Keratinocyte (primary cell): ENCODE results near the gene EYA3. TPM values are rescaled to one million over a fixed set of nuclear protein-coding genes. Genes with fewer than 3 reads are reported as not detected.

ENCODE experiments used
- DNase-seq: peaks from one replicate; pipeline ENCODE4 v3.0.0-alpha.2; 2011; ENCODE audit warnings: low read depth, missing footprints, low spot score
- FAIRE-seq: peaks from 2 replicates; lab custom pipeline; 2011; peaks lifted over from hg19 to GRCh38; lab: Jason Lieb, UNC
- H2AFZ ChIP-seq: 2 replicates; pipeline ENCODE4 v1.6.0; 2012; ENCODE audit warnings: low read length, control low read depth, inconsistent platforms; ENCODE audit not compliant: control insufficient read depth
- H3K27ac ChIP-seq: 2 replicates; pipeline ENCODE4 v1.5.1; 2011; ENCODE audit warnings: low read length; ENCODE audit not compliant: control insufficient read depth, insufficient read depth
- H3K27me3 ChIP-seq: 3 replicates; pipeline ENCODE4 v1.6.0; 2011; ENCODE audit warnings: low read length; ENCODE audit not compliant: control insufficient read depth, insufficient read depth; ENCODE audit errors: extremely low read depth
- H3K36me3 ChIP-seq, 2 experiments: 2 replicates in 1 of 2; 3 replicates in 1 of 2; pipeline ENCODE4 v1.5.1; 2011; ENCODE audit warnings: low read length in 2 of 2, mild to moderate bottlenecking in 1 of 2; ENCODE audit not compliant: control insufficient read depth in 2 of 2, insufficient read depth in 2 of 2; ENCODE audit errors: extremely low read depth in 1 of 2
- H3K4me1 ChIP-seq: 3 replicates; pipeline ENCODE4 v1.5.1; 2011; ENCODE audit warnings: low read length; ENCODE audit not compliant: control insufficient read depth, insufficient read depth; ENCODE audit errors: extremely low read depth
- H3K4me2 ChIP-seq: 3 replicates; pipeline ENCODE4 v1.6.0; 2011; ENCODE audit warnings: low read depth, low read length; ENCODE audit not compliant: control insufficient read depth, insufficient read depth; ENCODE audit errors: extremely low read depth
- H3K4me3 ChIP-seq, 3 experiments: fragments of 200-600 bp in 1 of 3; sonication (generic) in 1 of 3; 2 replicates in 2 of 3; 3 replicates in 1 of 3; pipeline ENCODE4 v1.5.1; 2011 to 2016; ENCODE audit warnings: low read length in 3 of 3, mild to moderate bottlenecking in 3 of 3, control low read depth in 2 of 3, inconsistent platforms in 1 of 3, low read depth in 1 of 3, mixed read lengths in 1 of 3, mixed run types in 1 of 3, moderate library complexity in 1 of 3; ENCODE audit not compliant: control insufficient read depth in 2 of 3, insufficient read depth in 2 of 3; ENCODE audit errors: extremely low read depth in 1 of 3
- H3K79me2 ChIP-seq: 2 replicates; pipeline ENCODE4 v1.6.0; 2012; ENCODE audit warnings: low read length; ENCODE audit not compliant: control insufficient read depth, insufficient read depth
- H3K9ac ChIP-seq: 3 replicates; pipeline ENCODE4 v1.6.0; 2011; ENCODE audit warnings: low read length; ENCODE audit not compliant: control insufficient read depth, insufficient read depth; ENCODE audit errors: extremely low read depth
- H3K9me1 ChIP-seq: 3 replicates; pipeline ENCODE4 v1.6.0; 2011; ENCODE audit warnings: low read length; ENCODE audit not compliant: control insufficient read depth, insufficient read depth; ENCODE audit errors: extremely low read depth
- H3K9me3 ChIP-seq: 2 replicates; pipeline ENCODE4 v1.5.1; 2012; ENCODE audit warnings: low read depth, low read length; ENCODE audit not compliant: control insufficient read depth
- H4K20me1 ChIP-seq: 3 replicates; pipeline ENCODE4 v1.6.0; 2011; ENCODE audit warnings: low read length; ENCODE audit not compliant: control insufficient read depth, insufficient read depth; ENCODE audit errors: extremely low read depth
- EZH2 ChIP-seq: IDR thresholded peaks from one replicate; pipeline ENCODE4 v1.6.1; 2012; ENCODE audit warnings: inconsistent platforms, mild to moderate bottlenecking, low read length, moderate library complexity
- dilution Hi-C: fragments of 300-500 bp; cut with MboI; formaldehyde crosslinking; loops from one replicate; pipeline ENCODE4 v1.7.0; 2020; ENCODE audit warnings: low sequenced_read_pairs; ENCODE audit not compliant: extremely low pct_ligation_motif_present
- polyA plus RNA-seq, 5 experiments: library from polyadenylated mRNA; depleted of rRNA in 3 of 5; stranded (reverse) in 3 of 5; stranded (forward) in 1 of 5; unstranded in 1 of 5; fragments of >200 nt; gene quantifications; 1 replicate in 1 of 5; 2 replicates in 3 of 5; 3 replicates in 1 of 5; pipeline versions ENCODE4 v1.2.1 to v1.2.3, GENCODE V29; 2011 to 2012; ENCODE audit warnings: missing spikeins in 2 of 5, low read depth in 1 of 5, low replicate concordance in 1 of 5
- TF ChIP-seq, protein P1 (sequence below), 3 experiments: IDR thresholded peaks in 1 of 3; conservative IDR thresholded peaks in 1 of 3; optimal IDR thresholded peaks in 1 of 3; 2 replicates in 2 of 3; 3 replicates in 1 of 3; pipeline versions ENCODE3 to v1.5.1; 2011; ENCODE audit warnings: low read length in 3 of 3, mild to moderate bottlenecking in 3 of 3, moderate library complexity in 2 of 3, control low read depth in 1 of 3, inconsistent platforms in 1 of 3; ENCODE audit not compliant: insufficient read depth in 2 of 3; ENCODE audit errors: extremely low read depth in 1 of 3

The EYA3 gene
- polyA plus RNA-seq, 1 donor (not counting 4 experiments of a cell fraction or from before 2014, with no cell fraction given) = 17.6 TPM

DNA sequence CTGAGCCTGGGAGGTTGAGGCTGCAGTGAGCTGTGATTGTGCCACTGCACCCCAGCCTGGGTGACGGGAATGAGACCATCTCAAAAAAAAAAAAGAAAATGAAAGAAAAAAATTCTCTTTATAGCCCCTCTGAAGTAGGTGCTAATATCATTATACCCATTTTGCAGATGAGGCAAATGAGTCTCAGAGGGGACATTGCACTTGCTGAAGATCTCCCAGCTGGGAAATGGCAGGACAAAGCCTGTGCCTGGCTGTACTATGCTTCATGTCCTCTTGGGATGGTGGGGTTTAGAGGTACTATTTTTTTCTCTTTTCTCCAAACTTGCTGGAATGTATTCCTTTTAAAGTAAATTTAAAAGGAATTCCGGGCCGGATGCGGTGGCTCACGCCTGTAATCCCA, 152.0 kb downstream of the EYA3 start:
- Histone ChIP-seq H3K36me3 (no peaks in the 10 kb centered on the region), H3K9me1 (no peaks in the 10 kb centered on the region), H3K4me2 (no peak overlapping the region), H3K4me1 (peaks cover 13% of the 10 kb centered on the region), H3K27ac (no peak overlapping the region), H4K20me1 (no peaks in the 10 kb centered on the region), H3K4me3 (no peak overlapping the region), H3K79me2 (no peaks in the 10 kb centered on the region), H2AFZ (no peak overlapping the region), H3K9me3 (no peaks in the 10 kb centered on the region), H3K9ac (no peak overlapping the region), H3K27me3 (peaks cover 10% of the 10 kb centered on the region)
- TF ChIP-seq, protein P1, sequence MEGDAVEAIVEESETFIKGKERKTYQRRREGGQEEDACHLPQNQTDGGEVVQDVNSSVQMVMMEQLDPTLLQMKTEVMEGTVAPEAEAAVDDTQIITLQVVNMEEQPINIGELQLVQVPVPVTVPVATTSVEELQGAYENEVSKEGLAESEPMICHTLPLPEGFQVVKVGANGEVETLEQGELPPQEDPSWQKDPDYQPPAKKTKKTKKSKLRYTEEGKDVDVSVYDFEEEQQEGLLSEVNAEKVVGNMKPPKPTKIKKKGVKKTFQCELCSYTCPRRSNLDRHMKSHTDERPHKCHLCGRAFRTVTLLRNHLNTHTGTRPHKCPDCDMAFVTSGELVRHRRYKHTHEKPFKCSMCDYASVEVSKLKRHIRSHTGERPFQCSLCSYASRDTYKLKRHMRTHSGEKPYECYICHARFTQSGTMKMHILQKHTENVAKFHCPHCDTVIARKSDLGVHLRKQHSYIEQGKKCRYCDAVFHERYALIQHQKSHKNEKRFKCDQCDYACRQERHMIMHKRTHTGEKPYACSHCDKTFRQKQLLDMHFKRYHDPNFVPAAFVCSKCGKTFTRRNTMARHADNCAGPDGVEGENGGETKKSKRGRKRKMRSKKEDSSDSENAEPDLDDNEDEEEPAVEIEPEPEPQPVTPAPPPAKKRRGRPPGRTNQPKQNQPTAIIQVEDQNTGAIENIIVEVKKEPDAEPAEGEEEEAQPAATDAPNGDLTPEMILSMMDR (optimal IDR thresholded peaks at IDR 0.05 in 1 of 3, IDR thresholded peaks at IDR 0.05 in 1 of 3, conservative IDR thresholded peaks at IDR 0.05 in 1 of 3; ENCODE audit: extremely low read depth in 1 of 3, insufficient read depth in 2 of 3, low read length in 3 of 3) = no peak
- TF ChIP-seq EZH2 = no peak
- dilution Hi-C loops = no loop called here
- no peak for DNase-seq
- no peak for FAIRE-seq

- Histone ChIP-seq H3K9me3 (no peaks in the 10 kb centered on the region), H3K9ac (no peak overlapping the region), H3K4me3 (peak overlapping the region in 1 of 3 experiments; percentile 72), H3K9me1 (no peaks in the 10 kb centered on the region), H3K4me2 (peak overlapping the region; percentile 97), H4K20me1 (no peaks in the 10 kb centered on the region), H3K79me2 (no peaks in the 10 kb centered on the region), H3K27ac (no peak overlapping the region), H3K4me1 (peaks cover 13% of the 10 kb centered on the region), H3K36me3 (no peaks in the 10 kb centered on the region), H3K27me3 (peaks cover 10% of the 10 kb centered on the region), H2AFZ (no peak overlapping the region)
- TF ChIP-seq EZH2 = no peak
- TF ChIP-seq, protein P1 (optimal IDR thresholded peaks at IDR 0.05 in 1 of 3, IDR thresholded peaks at IDR 0.05 in 1 of 3, conservative IDR thresholded peaks at IDR 0.05 in 1 of 3; ENCODE audit: extremely low read depth in 1 of 3, insufficient read depth in 2 of 3, low read length in 3 of 3) = no peak
- no peak for FAIRE-seq
- dilution Hi-C loops = no loop called here
- DNase-seq = no peak
Observed at GRCh38 chr1:27935721-27936120, 152.7 kb downstream of the EYA3 start.
